GM19468 (cell line): Measurements from ENCODE around the gene AGGF1.
A peak's percentile ranks its signal among the peaks of the same experiment; 100 is the strongest.
"Not testable (repeated sequence)": the region's sequence is repeated elsewhere in the genome, so short reads cannot be mapped to it uniquely, and the experiment has no call there.

Experiments used
- ATAC-seq: cut with Tn5 transposase; IDR thresholded peaks from one replicate; pipeline ENCODE4 v1.9.1; 2021; ENCODE audit warnings: mild to moderate bottlenecking, moderate library complexity, moderate number of reproducible peaks; ENCODE audit not compliant: unreplicated experiment; ENCODE audit errors: extremely low read depth

Gene AGGF1

GRCh38 chr5:77030097-77031071 is at the start of gene AGGF1:
AGGF1 (plus strand) TSS chr5:77030404; CDS start chr5:77030767, 363 bp downstream.
- peak; percentile 90 for ATAC-seq

GRCh38 chr5:76980518-76981144 is 49.6 kb upstream of the AGGF1 start:
- no peak for ATAC-seq

GRCh38 chr5:76982450-76982849 is 47.8 kb upstream of the AGGF1 start:
- no peak for ATAC-seq

- no peak for ATAC-seq
Observed at GRCh38 chr5:76983468-76983867, 46.7 kb upstream of the AGGF1 start.

- no peak for ATAC-seq
Observed at GRCh38 chr5:76986825-76987526, 43.2 kb upstream of the AGGF1 start.

- no peak for ATAC-seq
Observed at GRCh38 chr5:76990899-76991459, 39.2 kb upstream of the AGGF1 start.

GRCh38 chr5:76993436-76993835 is 36.8 kb upstream of the AGGF1 start:
- ATAC-seq, result not testable (repeated sequence)

- no peak for ATAC-seq
Observed at GRCh38 chr5:76994337-76994736, 35.9 kb upstream of the AGGF1 start.

- ATAC-seq, result not testable (repeated sequence)
Observed at GRCh38 chr5:76998251-76998650, 32.0 kb upstream of the AGGF1 start.

GRCh38 chr5:76999451-76999850 is 30.8 kb upstream of the AGGF1 start:
- ATAC-seq, result no peak

GRCh38 chr5:77003246-77003645 is 27.0 kb upstream of the AGGF1 start:
- ATAC-seq, result no peak

GRCh38 chr5:77006124-77006523 is 24.1 kb upstream of the AGGF1 start:
- no peak for ATAC-seq

- no peak for ATAC-seq
Observed at GRCh38 chr5:77008413-77008812, 21.8 kb upstream of the AGGF1 start.

- no peak for ATAC-seq
Observed at GRCh38 chr5:77010243-77010642, 20.0 kb upstream of the AGGF1 start.

GRCh38 chr5:77011498-77011897 is 18.7 kb upstream of the AGGF1 start:
- no peak for ATAC-seq

GRCh38 chr5:77012601-77013000 is 17.6 kb upstream of the AGGF1 start:
- ATAC-seq, result no peak

GRCh38 chr5:77015938-77016569 is 14.2 kb upstream of the AGGF1 start:
- no peak for ATAC-seq

GRCh38 chr5:77016962-77017361 is 13.2 kb upstream of the AGGF1 start:
- ATAC-seq, result no peak

- no peak for ATAC-seq
Observed at GRCh38 chr5:77017668-77018067, 12.5 kb upstream of the AGGF1 start.
